Suprapubic skin (tissue), 4 donors: ENCODE results near the gene DCXR. TPM values are rescaled to one million over a fixed set of nuclear protein-coding genes. Genes with fewer than 3 reads are reported as not detected.
A peak's percentile ranks its signal among the peaks of the same experiment; 100 is the strongest.

Experiments
- DNase-seq, 2 donors: peaks; one replicate each; pipeline ENCODE4 v3.0.0-alpha.2; 2019; ENCODE audit warnings: low spot score in 2 of 2
- H3K27ac ChIP-seq: fragments of 200-600 bp; sonication (generic); one replicate; pipeline ENCODE4 v1.5.1; 2019
- H3K27me3 ChIP-seq: fragments of 200-600 bp; sonication (generic); one replicate; pipeline ENCODE4 v1.5.1; 2019
- H3K36me3 ChIP-seq: fragments of 200-600 bp; sonication (generic); one replicate; pipeline ENCODE4 v1.5.1; 2019
- H3K4me1 ChIP-seq: fragments of 200-600 bp; sonication (generic); one replicate; pipeline ENCODE4 v1.5.1; 2019
- H3K4me3 ChIP-seq: fragments of 200-600 bp; sonication (generic); one replicate; pipeline ENCODE4 v1.5.1; 2019; ENCODE audit warnings: mild to moderate bottlenecking
- H3K9me3 ChIP-seq: fragments of 200-600 bp; sonication (generic); one replicate; pipeline ENCODE4 v1.5.1; 2019
- CTCF ChIP-seq, 2 donors: fragments of 200-600 bp in 1 of 2; fragments of 450-650 bp in 1 of 2; sonication (generic) in 1 of 2; IDR thresholded peaks; one replicate each; pipeline ENCODE4 v1.5.1; 2016 to 2019; ENCODE audit warnings: antibody characterized with exemption in 2 of 2, mild to moderate bottlenecking in 1 of 2, moderate library complexity in 1 of 2
- EP300 ChIP-seq: sonication (generic); formaldehyde crosslinking; IDR thresholded peaks from one replicate; pipeline ENCODE4 v1.6.1; 2017; ENCODE audit warnings: antibody characterized with exemption
- POLR2A ChIP-seq, 2 donors: fragments of 450-650 bp; IDR thresholded peaks; one replicate each; pipeline ENCODE4 v1.6.1; 2017; ENCODE audit warnings: antibody characterized with exemption in 2 of 2, mild to moderate bottlenecking in 2 of 2, moderate library complexity in 2 of 2
- POLR2AphosphoS5 ChIP-seq, 3 donors: sonication (generic); formaldehyde crosslinking; IDR thresholded peaks; one replicate each; pipeline ENCODE4 v1.6.1; 2017; ENCODE audit warnings: antibody characterized with exemption in 3 of 3
- WGBS: methylation state at CpG from one replicate; pipeline ENCODE4 v1.1.5; 2018; 5-methylcytosine and 5-hydroxymethylcytosine counted together
- total RNA-seq, 4 donors: library from RNA; depleted of rRNA; stranded (reverse); fragments of >200 nt; gene quantifications; one replicate each; pipeline ENCODE4 v1.1.0, GENCODE V29; 2016

DCXR gene
- total RNA-seq, 4 donors from 2014 or later: 160 to 267 (median 222) TPM

GRCh38 chr17:82016061-82016874 lies 21.2 kb downstream of the DCXR start:
- Histone ChIP-seq H3K9me3 (no peaks in the 10 kb centered on the region), H3K27me3 (no peaks in the 10 kb centered on the region), H3K27ac (no peak overlapping the region), H3K4me1 (peaks cover 31% of the 10 kb centered on the region), H3K36me3 (peaks cover 15% of the 10 kb centered on the region), H3K4me3 (no peak overlapping the region)
- TF ChIP-seq CTCF (IDR thresholded peaks at IDR 0.05): no peak
- no peak for TF ChIP-seq EP300
- no peak for TF ChIP-seq POLR2A (IDR thresholded peaks at IDR 0.05)
- no peak for TF ChIP-seq POLR2AphosphoS5 (IDR thresholded peaks at IDR 0.05)
- 67% methylated on average over 7 of the region's 28 CpGs for WGBS
- no peak for DNase-seq

GRCh38 chr17:82015311-82015971 lies 22.1 kb downstream of the DCXR start:
- 71% methylated on average over 23 of the region's 24 CpGs for WGBS
- DNase-seq: no peak
- Histone ChIP-seq H3K4me1 (peaks cover 26% of the 10 kb centered on the region), H3K4me3 (no peak overlapping the region), H3K9me3 (no peaks in the 10 kb centered on the region), H3K27me3 (no peaks in the 10 kb centered on the region), H3K36me3 (peaks cover 15% of the 10 kb centered on the region), H3K27ac (no peak overlapping the region)
- no peak for TF ChIP-seq CTCF (IDR thresholded peaks at IDR 0.05)
- TF ChIP-seq POLR2AphosphoS5 (IDR thresholded peaks at IDR 0.05): no peak
- TF ChIP-seq EP300: no peak
- TF ChIP-seq POLR2A (IDR thresholded peaks at IDR 0.05): no peak

- Histone ChIP-seq H3K4me1 (peaks cover 26% of the 10 kb centered on the region), H3K9me3 (no peaks in the 10 kb centered on the region), H3K27me3 (no peaks in the 10 kb centered on the region), H3K36me3 (peaks cover 15% of the 10 kb centered on the region), H3K27ac (no peak overlapping the region), H3K4me3 (no peak overlapping the region)
- DNase-seq: no peak
- TF ChIP-seq POLR2A (IDR thresholded peaks at IDR 0.05): no peak
- no peak for TF ChIP-seq CTCF (IDR thresholded peaks at IDR 0.05)
- 70% methylated on average over 3 of the region's 13 CpGs for WGBS
These were observed 22.6 kb downstream of the DCXR start for GRCh38 chr17:82014971-82015310.

GRCh38 chr17:82014432-82014831 lies 23.1 kb downstream of the DCXR start:
- no peak overlapping the region for H3K27ac ChIP-seq
- H3K4me1 ChIP-seq: peaks cover 26% of the 10 kb centered on the region
- TF ChIP-seq EP300 (no peak), POLR2A (IDR thresholded peaks at IDR 0.05) (no peak), POLR2AphosphoS5 (IDR thresholded peaks at IDR 0.05) (no peak), CTCF (IDR thresholded peaks at IDR 0.05) (peak in 1 of 2 donors; percentile 23)

GRCh38 chr17:82013772-82014321 lies 23.6 kb downstream of the DCXR start:
- Histone ChIP-seq H3K36me3 (peaks cover 22% of the 10 kb centered on the region), H3K27ac (no peak overlapping the region), H3K4me3 (no peak overlapping the region), H3K9me3 (no peaks in the 10 kb centered on the region), H3K27me3 (no peaks in the 10 kb centered on the region), H3K4me1 (peaks cover 26% of the 10 kb centered on the region)
- no peak for DNase-seq
- TF ChIP-seq EP300 (no peak), POLR2A (IDR thresholded peaks at IDR 0.05) (no peak), POLR2AphosphoS5 (IDR thresholded peaks at IDR 0.05) (no peak), CTCF (IDR thresholded peaks at IDR 0.05) (no peak)
- WGBS: 78% methylated on average over 14 of the region's 16 CpGs

More at GRCh38 chr17:82014432-82014831, 23.1 kb downstream of the DCXR start:
- WGBS: 17% methylated on average over 16 of the region's 23 CpGs
- H3K27me3 ChIP-seq: no peaks in the 10 kb centered on the region
- no peak overlapping the region for H3K4me3 ChIP-seq
- peaks cover 16% of the 10 kb centered on the region for H3K36me3 ChIP-seq
- H3K9me3 ChIP-seq: no peaks in the 10 kb centered on the region
- no peak for DNase-seq
